Esophagus muscularis mucosa (tissue), 4 donors: Measurements from ENCODE around the gene DLG5. TPM values are rescaled to one million over a fixed set of nuclear protein-coding genes. Genes with fewer than 3 reads are reported as not detected.

Experiments
- DNase-seq: peaks from one replicate; pipeline ENCODE4 v3.0.0-alpha.2; 2017; ENCODE audit errors: extremely low spot score
- H3K27ac ChIP-seq, 4 donors: fragments of 200-600 bp; sonication (generic); replicated peaks in 1 of 4; 1 replicate in 3 of 4; 2 replicates in 1 of 4; pipeline ENCODE4 v1.5.1; 2016 to 2019; ENCODE audit warnings: mild to moderate bottlenecking in 1 of 4
- H3K27me3 ChIP-seq, 4 donors: fragments of 200-600 bp; sonication (generic); one replicate each; pipeline versions ENCODE4 v1.5.1 to v1.6.0; 2016 to 2019
- H3K36me3 ChIP-seq, 4 donors: fragments of 200-600 bp; sonication (generic); one replicate each; pipeline ENCODE4 v1.5.1; 2016 to 2019
- H3K4me1 ChIP-seq, 4 donors: fragments of 200-600 bp; sonication (generic); one replicate each; pipeline ENCODE4 v1.5.1; 2016 to 2019
- H3K4me3 ChIP-seq, 4 donors: fragments of 200-600 bp; sonication (generic); 1 replicate in 2 of 4; 2 replicates in 2 of 4; pipeline ENCODE4 v1.5.1; 2016 to 2019; ENCODE audit warnings: mild to moderate bottlenecking in 4 of 4, moderate library complexity in 1 of 4
- H3K9me3 ChIP-seq, 4 donors: fragments of 200-600 bp; sonication (generic); 1 replicate in 3 of 4; 2 replicates in 1 of 4; pipeline ENCODE4 v1.5.1; 2016 to 2019
- CTCF ChIP-seq, 3 experiments: fragments of 200-600 bp in 2 of 3; fragments of 450-650 bp in 1 of 3; sonication (generic) in 2 of 3; IDR thresholded peaks; one replicate each; pipeline ENCODE4 v1.5.1; 2017 to 2019; ENCODE audit warnings: antibody characterized with exemption in 3 of 3, mild to moderate bottlenecking in 2 of 3, moderate library complexity in 1 of 3
- EP300 ChIP-seq: sonication (generic); formaldehyde crosslinking; IDR thresholded peaks from one replicate; pipeline ENCODE4 v1.6.1; 2017; ENCODE audit warnings: antibody characterized with exemption
- POLR2A ChIP-seq: fragments of 450-650 bp; IDR thresholded peaks from one replicate; pipeline ENCODE4 v1.6.1; 2017; ENCODE audit warnings: antibody characterized with exemption, moderate library complexity, mild to moderate bottlenecking, low read depth
- POLR2AphosphoS5 ChIP-seq, 2 donors: sonication (generic); formaldehyde crosslinking; IDR thresholded peaks; one replicate each; pipeline ENCODE4 v1.6.1; 2017; ENCODE audit warnings: antibody characterized with exemption in 2 of 2
- WGBS: methylation state at CpG from one replicate; pipeline ENCODE4 v1.1.5; 2018; 5-methylcytosine and 5-hydroxymethylcytosine counted together
- intact Hi-C: fragments of 100-400 bp; cut with DNase I; formaldehyde crosslinking; loops from one replicate; pipeline ENCODE4 v1.15.1; 2023
- total RNA-seq, 4 donors: library from RNA; depleted of rRNA; stranded (reverse); fragments of >200 nt; gene quantifications; one replicate each; pipeline versions ENCODE4 v1.1.0 to v1.2.1, GENCODE V29; 2016

DLG5 gene
- total RNA-seq, 4 donors from 2014 or later = 55.7 to 120 (median 76.6) TPM

- Histone ChIP-seq H3K9me3 (peaks cover 0 to 6% (median 5%) of the 10 kb centered on the region in 4 donors), H3K27ac (no peak overlapping the region), H3K27me3 (no peaks in the 10 kb centered on the region), H3K4me1 (no peaks in the 10 kb centered on the region), H3K36me3 (no peaks in the 10 kb centered on the region), H3K4me3 (no peak overlapping the region)
- DNase-seq = peak; percentile 90
- intact Hi-C loops = no loop called here
- WGBS = 86% methylated on average over 7 of the region's 7 CpGs
- no peak for TF ChIP-seq EP300
- no peak for TF ChIP-seq CTCF (IDR thresholded peaks at IDR 0.05)
- no peak for TF ChIP-seq POLR2AphosphoS5 (IDR thresholded peaks at IDR 0.05)
- no peak for TF ChIP-seq POLR2A
Measured at GRCh38 chr10:77771851-77772250, 154.7 kb downstream of the DLG5 start.

GRCh38 chr10:77771450-77771849, 155.1 kb downstream of the DLG5 start:
- Histone ChIP-seq H3K27ac (no peak overlapping the region), H3K4me1 (no peaks in the 10 kb centered on the region), H3K9me3 (peaks cover 0 to 2% (median 1%) of the 10 kb centered on the region in 4 donors), H3K36me3 (no peaks in the 10 kb centered on the region), H3K27me3 (no peaks in the 10 kb centered on the region), H3K4me3 (no peak overlapping the region)
- intact Hi-C loops = no loop called here
- no peak for TF ChIP-seq EP300
- TF ChIP-seq POLR2A = no peak
- TF ChIP-seq CTCF (IDR thresholded peaks at IDR 0.05) = no peak
- no peak for TF ChIP-seq POLR2AphosphoS5 (IDR thresholded peaks at IDR 0.05)
- peak; percentile 79 for DNase-seq
- WGBS = 88% methylated on average over 3 of the region's 4 CpGs

GRCh38 chr10:77770868-77771175, 155.7 kb downstream of the DLG5 start:
- intact Hi-C loops = no loop called here
- no peak overlapping the region for H3K27ac ChIP-seq
- no peak for TF ChIP-seq CTCF (IDR thresholded peaks at IDR 0.05)
- no peak for TF ChIP-seq EP300
- TF ChIP-seq POLR2AphosphoS5 (IDR thresholded peaks at IDR 0.05) = no peak
- TF ChIP-seq POLR2A = no peak
- peak; percentile 91 for DNase-seq
- no peaks in the 10 kb centered on the region for H3K9me3 ChIP-seq
- no peaks in the 10 kb centered on the region for H3K4me1 ChIP-seq
- no peaks in the 10 kb centered on the region for H3K27me3 ChIP-seq
- WGBS = 84% methylated on average over 6 of the region's 7 CpGs
- H3K4me3 ChIP-seq = no peak overlapping the region
- no peaks in the 10 kb centered on the region for H3K36me3 ChIP-seq

- Histone ChIP-seq H3K36me3 (no peaks in the 10 kb centered on the region), H3K4me1 (no peaks in the 10 kb centered on the region), H3K4me3 (no peak overlapping the region), H3K27me3 (no peaks in the 10 kb centered on the region), H3K27ac (no peak overlapping the region), H3K9me3 (no peaks in the 10 kb centered on the region)
- no peak for TF ChIP-seq CTCF (IDR thresholded peaks at IDR 0.05)
- TF ChIP-seq EP300 = no peak
- TF ChIP-seq POLR2AphosphoS5 (IDR thresholded peaks at IDR 0.05) = no peak
- no peak for TF ChIP-seq POLR2A
- WGBS = 84% methylated on average over 17 of the region's 18 CpGs
- peak; percentile 77 for DNase-seq
- intact Hi-C loops = no loop called here
Measured at GRCh38 chr10:77770081-77770867, 156.3 kb downstream of the DLG5 start.

GRCh38 chr10:77768039-77768438, 158.5 kb downstream of the DLG5 start:
- peaks cover 0 to 4% (median 0%) of the 10 kb centered on the region in 4 donors for H3K4me1 ChIP-seq
- H3K4me3 ChIP-seq = no peak overlapping the region
- H3K9me3 ChIP-seq = no peaks in the 10 kb centered on the region
- no peaks in the 10 kb centered on the region for H3K27me3 ChIP-seq
- WGBS = 100% methylated on average over 1 of the region's 1 CpG
- no peak overlapping the region for H3K27ac ChIP-seq
- intact Hi-C loops = no loop called here
- H3K36me3 ChIP-seq = no peaks in the 10 kb centered on the region
- no peak for TF ChIP-seq POLR2AphosphoS5 (IDR thresholded peaks at IDR 0.05)
- no peak for TF ChIP-seq CTCF (IDR thresholded peaks at IDR 0.05)
- no peak for TF ChIP-seq POLR2A
- TF ChIP-seq EP300 = no peak
- no peak for DNase-seq
